Heart left ventricle (tissue), 16 donors: ENCODE results near the gene THSD4. TPM values are rescaled to one million over a fixed set of nuclear protein-coding genes. Genes with fewer than 3 reads are reported as not detected.

Source experiments
- ATAC-seq, 4 donors: fragments of 200-7000 bp; cut with Tn5 transposase; one replicate each; pipeline ENCODE4 v1.9.1; 2020 to 2022; ENCODE audit warnings: moderate library complexity in 4 of 4, mild to moderate bottlenecking in 3 of 4, moderate number of reproducible peaks in 1 of 4
- DNase-seq, 5 donors: peaks; one replicate each; pipeline ENCODE4 v3.0.0-alpha.2; 2020
- H3K27ac ChIP-seq, 12 donors: fragments of 200-600 bp; sonication (generic) in 4 of 12; one replicate each; pipeline versions ENCODE4 v1.5.0 to v1.8.0; 2016 to 2022; ENCODE audit warnings: mild to moderate bottlenecking in 2 of 12
- H3K27me3 ChIP-seq, 9 donors: fragments of 200-600 bp; sonication (generic) in 2 of 9; one replicate each; pipeline versions ENCODE4 v1.5.1 to v1.8.0; 2016 to 2022; ENCODE audit warnings: mild to moderate bottlenecking in 3 of 9
- H3K36me3 ChIP-seq, 9 donors: fragments of 200-600 bp; sonication (generic) in 2 of 9; one replicate each; pipeline versions ENCODE4 v1.5.0 to v1.8.0; 2018 to 2022; ENCODE audit warnings: mild to moderate bottlenecking in 2 of 9
- H3K4me1 ChIP-seq, 12 donors: fragments of 200-600 bp; sonication (generic) in 4 of 12; one replicate each; pipeline versions ENCODE4 v1.5.0 to v1.8.0; 2016 to 2022; ENCODE audit warnings: mild to moderate bottlenecking in 3 of 12
- H3K4me3 ChIP-seq, 12 donors: fragments of 200-600 bp; sonication (generic) in 4 of 12; one replicate each; pipeline versions ENCODE4 v1.5.0 to v1.8.0; 2017 to 2022; ENCODE audit warnings: mild to moderate bottlenecking in 9 of 12, moderate library complexity in 4 of 12
- H3K9me3 ChIP-seq, 12 donors: fragments of 200-600 bp; sonication (generic) in 4 of 12; one replicate each; pipeline versions ENCODE4 v1.5.0 to v1.8.0; 2016 to 2022; ENCODE audit warnings: mild to moderate bottlenecking in 1 of 12
- CTCF ChIP-seq, 12 donors: fragments of 200-600 bp; sonication (generic) in 4 of 12; IDR thresholded peaks; one replicate each; pipeline versions ENCODE4 v1.5.0 to v1.8.0; 2018 to 2022; ENCODE audit warnings: antibody characterized with exemption in 12 of 12, mild to moderate bottlenecking in 5 of 12
- POLR2A ChIP-seq, 2 donors: fragments of 450-650 bp; IDR thresholded peaks; one replicate each; pipeline ENCODE4 v1.6.1; 2017; ENCODE audit warnings: antibody characterized with exemption in 2 of 2, mild to moderate bottlenecking in 2 of 2, moderate library complexity in 2 of 2
- WGBS, 4 donors: extraction: QIAGEN DNeasy Blood & Tissue Kit in 2 of 4; methylation state at CpG; one replicate each; pipeline versions ENCODE4 v1.1.5 to v1.1.7; 2013 to 2018; 5-methylcytosine and 5-hydroxymethylcytosine counted together
- intact Hi-C, 10 donors: fragments of 100-400 bp; cut with DNase I; formaldehyde crosslinking; loops; one replicate each; pipeline versions ENCODE4 v1.11.1 to v1.14.2; 2022
- polyA plus RNA-seq, 2 donors: library from polyadenylated mRNA; stranded (reverse); fragments of 200-250 nt; gene quantifications; one replicate each; pipeline ENCODE4 v1.2.3, GENCODE V29; 2013
- total RNA-seq, 9 donors: library from RNA; depleted of rRNA in 2 of 9; stranded (reverse); fragments of >200 nt in 2 of 9; fragmentation: NEBNext Ultra II Directional in 3 of 9; extraction: Animal tissue kit (Norgen Biotek cat#: 25700) in 3 of 9; gene quantifications; one replicate each; pipeline versions ENCODE4 v1.1.0 to v1.2.4, GENCODE V29; 2016 to 2023
- donor health status: ischemic (EF 13 %, LVEDD 7.1; RV severe dilation, severe dysfunction).
- donor health status: healthy with polysubstance abuse.
- donor health status: DM: no; HTN: yes; CAD: no.
- donor health status: DM: no; HTN: no; CAD: no.
- donor health status: ischemic (EF 25% LVEDD 6.9; RV normal size, moderate dysfunction).
- donor health status: ischemic (EF 25% LVEDD 5.7; RV mildly dilated, moderate dysfunction).
- donor health status: healthy.
- donor health status: DM: yes; HTN: yes; CAD: no.
- donor health status: ischemic (EF 35%, LVEDD 5.7; RV mildly dilated, moderate dysfunction).
- donor health status: nonischemic (EF 11% LVEDD 7.7; RV severe dilation, severe dysfunction).
- donor health status: DM: yes; HTN: yes; CAD: no.
- donor health status: PGD.
- donor health status: ischemic (EF 29% LVEDD 5.4; RV normal size, mild dysfunction).
- donor health status: nonischemic (EF 23%, LVEDD 6.1; RV moderate dilation, normal function).

THSD4 gene
- total and polyA plus RNA-seq, 11 donors, result 32.6 to 206 (median 93.2) TPM

GRCh38 chr15:71093054-71094024 lies 21.9 kb upstream of the THSD4 start:
- Histone ChIP-seq H3K4me1 (no peaks in the 10 kb centered on the region), H3K4me3 (no peak overlapping the region), H3K9me3 (peaks cover 0 to 7% (median 0%) of the 10 kb centered on the region in 12 donors), H3K27me3 (no peaks in the 10 kb centered on the region), H3K27ac (no peak overlapping the region), H3K36me3 (no peaks in the 10 kb centered on the region)
- WGBS, 4 donors, result 62 to 68% (median 65%) methylated on average over 11 of the region's 11 CpGs
- TF ChIP-seq CTCF (IDR thresholded peaks at IDR 0.05) (no peak), POLR2A (IDR thresholded peaks at IDR 0.05) (no peak)
- ATAC-seq, result no peak
- intact Hi-C loops, result no loop called here
- no peak for DNase-seq

- TF ChIP-seq CTCF (IDR thresholded peaks at IDR 0.05), result no peak
- TF ChIP-seq POLR2A (IDR thresholded peaks at IDR 0.05), result no peak
- no peaks in the 10 kb centered on the region for H3K4me1 ChIP-seq
- WGBS, 4 donors, result 90 to 94% (median 92%) methylated on average over 2 of the region's 2 CpGs
- no peaks in the 10 kb centered on the region for H3K9me3 ChIP-seq
- H3K27me3 ChIP-seq, result no peaks in the 10 kb centered on the region
- intact Hi-C loops, result no loop called here
- DNase-seq (no peak), ATAC-seq (no peak)
- no peaks in the 10 kb centered on the region for H3K36me3 ChIP-seq
- H3K4me3 ChIP-seq, result no peak overlapping the region
- H3K27ac ChIP-seq, result no peak overlapping the region
Observed at GRCh38 chr15:71094137-71094536, 21.1 kb upstream of the THSD4 start.

GRCh38 chr15:71096676-71097075 lies 18.6 kb upstream of the THSD4 start:
- no peak overlapping the region for H3K27ac ChIP-seq
- intact Hi-C loops, result no loop called here
- H3K36me3 ChIP-seq, result no peaks in the 10 kb centered on the region
- no peak overlapping the region for H3K4me3 ChIP-seq
- ATAC-seq (no peak), DNase-seq (no peak)
- TF ChIP-seq CTCF (IDR thresholded peaks at IDR 0.05), result no peak
- no peak for TF ChIP-seq POLR2A (IDR thresholded peaks at IDR 0.05)
- H3K27me3 ChIP-seq, result no peaks in the 10 kb centered on the region
- no peaks in the 10 kb centered on the region for H3K9me3 ChIP-seq
- 58 to 71% (median 59%) methylated on average over 3 of the region's 3 CpGs for WGBS, 4 donors
- H3K4me1 ChIP-seq, result no peaks in the 10 kb centered on the region

GRCh38 chr15:71097890-71098289 lies 17.4 kb upstream of the THSD4 start:
- H3K4me1 ChIP-seq, result peaks cover 0 to 2% (median 0%) of the 10 kb centered on the region in 12 donors
- H3K27ac ChIP-seq, result no peak overlapping the region
- intact Hi-C loops, result no loop called here
- ATAC-seq (no peak), DNase-seq (no peak)
- H3K4me3 ChIP-seq, result no peak overlapping the region
- TF ChIP-seq CTCF (IDR thresholded peaks at IDR 0.05) (no peak), POLR2A (IDR thresholded peaks at IDR 0.05) (no peak)
- WGBS, 4 donors, result 92 to 94% (median 93%) methylated on average over 4 of the region's 4 CpGs
- no peaks in the 10 kb centered on the region for H3K36me3 ChIP-seq
- H3K9me3 ChIP-seq, result no peaks in the 10 kb centered on the region
- H3K27me3 ChIP-seq, result no peaks in the 10 kb centered on the region
